GM12864 (cell line): ENCODE results near the gene PRRT1.
"Not testable (repeated sequence)": the region's sequence is repeated elsewhere in the genome, so short reads cannot be mapped to it uniquely, and the experiment has no call there.

Experiments
- DNase-seq: peaks from one replicate; pipeline ENCODE4 v3.0.0-alpha.2; 2011; ENCODE audit warnings: low read depth
- H3K4me3 ChIP-seq: 2 replicates; pipeline ENCODE4 v1.5.1; 2011; ENCODE audit warnings: mild to moderate bottlenecking, low read depth, low read length, control low read depth
- TF ChIP-seq, protein P1 (sequence below): IDR thresholded peaks from 2 replicates; pipeline ENCODE4 v1.5.1; 2011; ENCODE audit warnings: low read depth, mild to moderate bottlenecking, moderate library complexity, low read length, control low read depth, inconsistent platforms; ENCODE audit errors: missing control alignments

Gene PRRT1

GRCh38 chr6:32108727-32109113, 43.0 kb downstream of the PRRT1 start:
- TF ChIP-seq, protein P1, sequence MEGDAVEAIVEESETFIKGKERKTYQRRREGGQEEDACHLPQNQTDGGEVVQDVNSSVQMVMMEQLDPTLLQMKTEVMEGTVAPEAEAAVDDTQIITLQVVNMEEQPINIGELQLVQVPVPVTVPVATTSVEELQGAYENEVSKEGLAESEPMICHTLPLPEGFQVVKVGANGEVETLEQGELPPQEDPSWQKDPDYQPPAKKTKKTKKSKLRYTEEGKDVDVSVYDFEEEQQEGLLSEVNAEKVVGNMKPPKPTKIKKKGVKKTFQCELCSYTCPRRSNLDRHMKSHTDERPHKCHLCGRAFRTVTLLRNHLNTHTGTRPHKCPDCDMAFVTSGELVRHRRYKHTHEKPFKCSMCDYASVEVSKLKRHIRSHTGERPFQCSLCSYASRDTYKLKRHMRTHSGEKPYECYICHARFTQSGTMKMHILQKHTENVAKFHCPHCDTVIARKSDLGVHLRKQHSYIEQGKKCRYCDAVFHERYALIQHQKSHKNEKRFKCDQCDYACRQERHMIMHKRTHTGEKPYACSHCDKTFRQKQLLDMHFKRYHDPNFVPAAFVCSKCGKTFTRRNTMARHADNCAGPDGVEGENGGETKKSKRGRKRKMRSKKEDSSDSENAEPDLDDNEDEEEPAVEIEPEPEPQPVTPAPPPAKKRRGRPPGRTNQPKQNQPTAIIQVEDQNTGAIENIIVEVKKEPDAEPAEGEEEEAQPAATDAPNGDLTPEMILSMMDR: no peak
- no peak overlapping the region for H3K4me3 ChIP-seq
- DNase-seq: no peak

DNA sequence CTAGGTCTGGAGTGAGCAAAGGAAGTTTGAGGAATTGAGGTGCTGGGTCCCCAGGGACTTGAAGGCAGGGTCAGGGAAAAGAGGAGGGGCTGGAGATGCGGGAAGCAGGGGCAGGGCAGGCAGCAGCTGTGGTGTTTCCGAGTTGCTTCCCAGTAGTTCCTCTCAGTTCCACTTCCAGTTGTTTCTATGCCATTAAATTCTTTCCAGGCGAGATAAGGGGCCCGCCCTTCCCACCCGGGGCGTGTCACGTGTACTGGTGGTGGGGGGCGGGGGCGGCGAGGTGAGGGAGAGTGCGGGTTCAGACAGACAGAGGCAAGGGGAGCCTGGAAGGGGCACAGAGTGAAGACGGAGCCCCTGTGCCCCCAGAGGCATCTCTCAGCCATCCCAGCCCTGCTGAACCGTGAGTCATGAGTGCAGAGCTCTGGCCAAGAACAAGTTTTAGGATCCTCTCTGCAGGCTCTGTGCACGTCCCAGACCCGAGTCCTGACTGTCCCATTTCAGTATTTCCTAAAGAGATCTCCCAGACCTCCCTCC, 43.6 kb downstream of the PRRT1 start:
- TF ChIP-seq, protein P1: no peak
- no peak for DNase-seq
- no peak overlapping the region for H3K4me3 ChIP-seq

- no peak overlapping the region for H3K4me3 ChIP-seq
- no peak for DNase-seq
- TF ChIP-seq, protein P1: no peak
Measured at GRCh38 chr6:32107406-32107805, 44.3 kb downstream of the PRRT1 start.

GRCh38 chr6:32105433-32105832, 46.3 kb downstream of the PRRT1 start:
- TF ChIP-seq, protein P1: no peak
- no peak overlapping the region for H3K4me3 ChIP-seq
- no peak for DNase-seq

- H3K4me3 ChIP-seq: no peak overlapping the region
- TF ChIP-seq, protein P1: no peak
- no peak for DNase-seq
Measured at GRCh38 chr6:32102255-32102654, 49.5 kb downstream of the PRRT1 start.

DNA sequence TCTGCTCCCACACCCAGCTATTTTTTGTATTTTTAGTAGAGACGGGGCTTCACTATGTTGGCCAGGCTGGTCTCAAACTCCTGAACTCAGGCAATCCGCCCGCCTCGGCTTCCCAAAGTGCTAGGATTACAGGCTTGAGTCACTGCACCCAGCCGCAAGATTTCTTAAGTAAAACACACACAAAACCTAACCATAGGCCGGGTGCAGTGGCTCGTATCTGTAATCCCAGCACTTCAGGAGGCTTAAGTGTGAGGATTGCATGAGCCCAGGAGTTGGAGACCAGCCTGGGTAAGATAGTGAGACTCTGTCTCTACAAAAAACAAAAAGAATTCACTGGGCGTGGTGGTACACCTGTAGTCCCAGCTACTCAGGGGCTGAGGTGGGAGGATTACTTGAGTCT, 51.5 kb downstream of the PRRT1 start:
- not testable (repeated sequence) for DNase-seq, H3K4me3 ChIP-seq
